IPS-15b (cell line): ENCODE measurements around the gene ACSL1.
"Not testable (repeated sequence)": the region's sequence is repeated elsewhere in the genome, so short reads cannot be mapped to it uniquely, and the experiment has no call there.

Experiments used
- H3K27me3 ChIP-seq: one replicate; pipeline ENCODE4 v1.6.1; 2013; ENCODE audit warnings: low read length; ENCODE audit not compliant: control insufficient read depth, insufficient read depth
- H3K36me3 ChIP-seq: one replicate; pipeline ENCODE4 v1.6.1; 2013; ENCODE audit warnings: low read length; ENCODE audit not compliant: control insufficient read depth, insufficient read depth
- H3K4me1 ChIP-seq: one replicate; pipeline ENCODE4 v1.6.1; 2013; ENCODE audit warnings: mild to moderate bottlenecking, low read length; ENCODE audit not compliant: control insufficient read depth, insufficient read depth
- H3K4me3 ChIP-seq: one replicate; pipeline ENCODE4 v1.5.1; 2013; ENCODE audit warnings: low read depth, low read length
- H3K9ac ChIP-seq: one replicate; pipeline ENCODE4 v1.6.1; 2013; ENCODE audit warnings: low read depth, mild to moderate bottlenecking, low read length
- H3K9me3 ChIP-seq: one replicate; pipeline ENCODE4 v1.6.1; 2013; ENCODE audit warnings: mild to moderate bottlenecking, low read length; ENCODE audit not compliant: control insufficient read depth, insufficient read depth

The ACSL1 gene

GRCh38 chr4:184851886-184852285 is 26.1 kb upstream of the ACSL1 start:
- H3K4me1 ChIP-seq = no peaks in the 10 kb centered on the region
- H3K9ac ChIP-seq = no peak overlapping the region
- no peaks in the 10 kb centered on the region for H3K9me3 ChIP-seq
- H3K27me3 ChIP-seq = no peaks in the 10 kb centered on the region
- H3K36me3 ChIP-seq = no peaks in the 10 kb centered on the region
- no peak overlapping the region for H3K4me3 ChIP-seq

- Histone ChIP-seq H3K4me3 (no peak overlapping the region), H3K9ac (no peak overlapping the region)
These were observed 25.4 kb upstream of the ACSL1 start for GRCh38 chr4:184851200-184851541.

GRCh38 chr4:184850431-184851199 is 24.8 kb upstream of the ACSL1 start:
- Histone ChIP-seq H3K9me3 (no peaks in the 10 kb centered on the region), H3K27me3 (no peaks in the 10 kb centered on the region), H3K9ac (no peak overlapping the region), H3K4me3 (no peak overlapping the region), H3K4me1 (no peaks in the 10 kb centered on the region), H3K36me3 (no peaks in the 10 kb centered on the region)

More at GRCh38 chr4:184851200-184851541, 25.4 kb upstream of the ACSL1 start:
- no peaks in the 10 kb centered on the region for H3K9me3 ChIP-seq
- no peaks in the 10 kb centered on the region for H3K36me3 ChIP-seq
- no peaks in the 10 kb centered on the region for H3K27me3 ChIP-seq
- no peaks in the 10 kb centered on the region for H3K4me1 ChIP-seq

GRCh38 chr4:184850018-184850417 is 24.2 kb upstream of the ACSL1 start:
- H3K4me3 ChIP-seq = no peak overlapping the region
- H3K9me3 ChIP-seq = no peaks in the 10 kb centered on the region
- H3K36me3 ChIP-seq = no peaks in the 10 kb centered on the region
- H3K9ac ChIP-seq = no peak overlapping the region
- H3K4me1 ChIP-seq = no peaks in the 10 kb centered on the region
- H3K27me3 ChIP-seq = no peaks in the 10 kb centered on the region

GRCh38 chr4:184849185-184849584 is 23.4 kb upstream of the ACSL1 start:
- H3K9ac ChIP-seq = no peak overlapping the region
- H3K36me3 ChIP-seq = no peaks in the 10 kb centered on the region
- H3K9me3 ChIP-seq = no peaks in the 10 kb centered on the region
- H3K27me3 ChIP-seq = no peaks in the 10 kb centered on the region
- H3K4me1 ChIP-seq = no peaks in the 10 kb centered on the region
- no peak overlapping the region for H3K4me3 ChIP-seq

- no peak overlapping the region for H3K9ac ChIP-seq
These were observed 22.7 kb upstream of the ACSL1 start for GRCh38 chr4:184848510-184848909.

GRCh38 chr4:184846531-184846930 is 20.8 kb upstream of the ACSL1 start:
- H3K9me3 ChIP-seq = no peaks in the 10 kb centered on the region
- H3K4me3 ChIP-seq = no peak overlapping the region
- H3K9ac ChIP-seq = no peak overlapping the region
- H3K27me3 ChIP-seq = no peaks in the 10 kb centered on the region
- no peaks in the 10 kb centered on the region for H3K36me3 ChIP-seq
- no peaks in the 10 kb centered on the region for H3K4me1 ChIP-seq

More at GRCh38 chr4:184848510-184848909, 22.7 kb upstream of the ACSL1 start:
- Histone ChIP-seq H3K36me3 (no peaks in the 10 kb centered on the region), H3K4me1 (no peaks in the 10 kb centered on the region), H3K9me3 (no peaks in the 10 kb centered on the region), H3K27me3 (no peaks in the 10 kb centered on the region), H3K4me3 (no peak overlapping the region)

- Histone ChIP-seq H3K4me3 (no peak overlapping the region), H3K27me3 (no peaks in the 10 kb centered on the region), H3K4me1 (no peaks in the 10 kb centered on the region), H3K9me3 (no peaks in the 10 kb centered on the region), H3K9ac (no peak overlapping the region), H3K36me3 (no peaks in the 10 kb centered on the region)
These were observed 19.7 kb upstream of the ACSL1 start for GRCh38 chr4:184845367-184846021.

- Histone ChIP-seq H3K4me3 (no peak overlapping the region), H3K9ac (no peak overlapping the region), H3K9me3 (no peaks in the 10 kb centered on the region), H3K27me3 (no peaks in the 10 kb centered on the region), H3K36me3 (no peaks in the 10 kb centered on the region), H3K4me1 (no peaks in the 10 kb centered on the region)
These were observed 19.0 kb upstream of the ACSL1 start for GRCh38 chr4:184844742-184845141.

- Histone ChIP-seq H3K4me3 (no peak overlapping the region), H3K27me3 (no peaks in the 10 kb centered on the region), H3K9ac (no peak overlapping the region), H3K36me3 (no peaks in the 10 kb centered on the region), H3K9me3 (no peaks in the 10 kb centered on the region), H3K4me1 (no peaks in the 10 kb centered on the region)
These were observed 18.3 kb upstream of the ACSL1 start for GRCh38 chr4:184843984-184844554.

- not testable (repeated sequence) for H3K9ac ChIP-seq, H3K27me3 ChIP-seq, H3K36me3 ChIP-seq, H3K9me3 ChIP-seq, H3K4me3 ChIP-seq, H3K4me1 ChIP-seq
These were observed 13.3 kb upstream of the ACSL1 start for GRCh38 chr4:184839075-184839399.
